HG02840 (cell line): ENCODE data around the gene PARD3B.

ENCODE experiments used
- ATAC-seq: cut with Tn5 transposase; IDR thresholded peaks from one replicate; pipeline ENCODE4 v1.9.1; 2021; ENCODE audit warnings: mild to moderate bottlenecking, moderate library complexity, moderate number of reproducible peaks; ENCODE audit not compliant: unreplicated experiment, low FRiP score

The PARD3B gene

DNA sequence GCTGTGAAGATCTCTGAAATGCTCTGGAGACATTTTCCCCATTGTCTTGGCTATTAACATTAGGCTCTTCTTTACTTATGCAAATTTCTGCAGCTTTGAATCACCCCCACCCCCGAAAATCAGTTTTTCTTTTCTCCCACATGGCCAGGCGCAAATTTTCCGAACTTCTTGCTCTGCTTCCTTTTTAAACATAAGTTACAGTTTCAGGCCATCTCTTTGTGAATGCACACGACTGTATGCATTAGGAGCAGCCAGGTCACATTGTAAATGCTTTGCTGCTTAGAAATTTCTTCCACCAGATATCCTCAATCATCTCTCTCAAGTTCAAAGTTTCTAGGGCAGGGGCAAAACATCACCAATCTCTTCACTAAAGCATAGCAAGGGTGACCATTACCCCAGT is 106.8 kb downstream of the PARD3B start:
- no peak for ATAC-seq

DNA sequence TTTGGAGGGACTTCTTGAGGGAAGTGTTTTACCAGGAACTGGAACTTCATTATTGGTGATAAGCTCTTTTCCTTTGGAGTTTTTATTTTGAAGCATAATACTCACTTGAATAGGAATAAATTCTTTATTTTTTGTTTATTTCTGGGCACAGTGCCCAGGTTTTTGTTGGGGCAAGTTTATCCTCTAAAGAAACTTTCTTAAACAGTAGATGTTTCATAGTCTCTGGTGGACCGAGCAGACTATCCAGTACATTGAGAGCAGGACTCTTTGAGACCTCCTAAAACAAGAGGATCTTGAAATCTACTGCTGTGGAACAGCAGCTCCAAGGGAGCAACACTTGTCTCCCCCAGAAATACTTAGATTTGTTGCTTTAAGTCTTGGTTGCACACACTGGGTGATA is 109.4 kb downstream of the PARD3B start:
- ATAC-seq = no peak

DNA sequence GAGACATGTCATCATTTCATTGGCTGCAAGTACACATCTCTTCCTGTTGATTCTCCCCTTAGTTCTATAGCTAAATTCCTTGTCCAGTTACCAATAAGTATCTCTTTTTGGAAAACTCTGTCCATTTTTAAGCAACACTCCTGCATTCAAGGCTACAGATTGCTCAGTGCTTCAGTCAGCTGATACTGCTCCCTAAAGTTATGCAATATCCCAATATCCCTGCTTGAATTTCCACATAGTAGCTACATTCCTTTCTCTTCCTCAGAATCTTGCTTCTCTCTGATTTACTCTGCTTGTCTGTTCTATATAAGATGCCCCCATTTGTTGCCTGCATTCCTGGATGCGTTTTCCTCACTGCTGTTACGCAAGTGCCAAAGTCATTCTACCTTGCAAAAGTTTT is 109.8 kb downstream of the PARD3B start:
- ATAC-seq = no peak

DNA sequence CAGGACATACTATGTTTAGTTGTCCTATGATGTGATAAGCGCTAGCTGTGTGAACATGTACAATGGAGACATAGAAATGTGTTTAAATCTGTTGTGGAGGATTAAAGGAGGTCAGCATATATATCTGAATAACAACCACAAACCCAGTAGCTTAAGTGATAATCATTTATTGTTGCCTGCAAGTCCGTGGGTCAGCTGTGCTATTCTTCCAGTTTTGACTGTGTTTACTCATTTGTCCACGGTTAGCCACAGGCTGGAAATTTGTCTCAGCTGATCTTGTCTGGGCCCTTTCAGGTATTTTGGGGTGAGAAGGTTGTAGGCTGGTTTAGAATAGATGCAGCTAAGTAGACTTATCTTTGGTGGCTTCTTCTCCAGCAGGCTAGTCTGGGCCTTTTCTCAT is 110.4 kb downstream of the PARD3B start:
- no peak for ATAC-seq

DNA sequence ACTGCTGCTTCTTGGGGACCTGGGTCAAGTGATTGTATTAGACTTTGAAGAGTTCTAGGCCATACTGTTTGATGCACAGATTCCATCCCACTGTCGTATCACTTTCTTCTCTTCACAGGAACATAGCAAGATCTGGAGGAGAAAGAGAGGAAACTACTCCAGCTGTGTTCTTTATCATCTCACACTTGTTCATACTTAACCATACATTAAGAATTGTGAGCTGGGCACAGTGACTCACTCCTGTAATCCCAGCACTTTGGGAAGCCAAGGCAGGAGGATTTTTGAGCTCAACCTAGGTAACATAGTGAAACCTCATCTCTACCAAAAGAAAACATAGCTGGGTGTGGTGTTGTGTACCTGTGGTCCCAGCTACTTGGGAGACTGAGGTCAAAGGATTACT is 111.7 kb downstream of the PARD3B start:
- no peak for ATAC-seq

DNA sequence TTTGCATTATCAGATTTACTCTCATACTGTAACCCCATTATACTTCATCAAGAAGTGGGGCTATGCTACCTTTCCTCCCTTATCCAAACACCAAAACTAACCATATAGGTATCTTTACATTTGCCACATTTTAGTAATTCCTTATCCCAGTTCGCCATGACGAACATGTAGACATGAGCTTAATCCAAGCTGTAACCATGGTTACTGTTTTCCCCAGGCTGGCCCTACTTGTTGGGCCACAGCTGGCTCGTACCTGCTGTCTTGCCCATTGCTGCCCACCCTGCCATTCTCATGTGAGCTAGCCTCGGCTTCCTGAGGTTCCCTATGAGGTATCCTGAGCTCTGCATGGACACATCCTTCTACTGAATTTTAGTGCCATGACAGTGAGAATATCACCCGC is 117.7 kb downstream of the PARD3B start:
- no peak for ATAC-seq

DNA sequence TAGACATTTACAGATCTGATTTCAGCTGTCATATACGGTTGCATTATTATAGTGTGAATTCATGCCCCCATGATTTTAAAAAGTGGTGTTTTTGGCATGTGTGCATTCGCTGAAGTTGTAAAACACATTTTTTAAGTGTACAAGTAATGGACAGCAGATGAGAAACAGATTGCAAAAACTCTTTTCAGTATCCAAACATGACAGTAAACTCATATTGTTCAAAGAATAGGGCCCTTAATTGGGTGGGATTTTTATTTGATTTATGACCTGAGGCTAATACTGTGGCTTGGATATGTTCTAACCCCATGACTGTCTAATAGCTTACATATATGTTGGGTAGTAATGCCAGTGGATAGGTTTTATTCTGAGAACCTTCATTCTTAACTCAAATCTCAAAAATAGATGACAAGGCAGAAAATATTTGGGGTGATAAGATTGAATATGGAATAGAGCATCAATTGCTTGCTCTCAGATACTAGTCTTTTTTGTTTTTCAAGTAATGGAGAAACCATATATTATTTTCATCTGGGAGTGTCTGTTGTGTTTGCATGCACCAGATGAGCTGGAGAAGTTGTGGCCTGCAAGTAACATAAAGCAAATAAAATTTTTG is 118.6 kb downstream of the PARD3B start:
- no peak for ATAC-seq

DNA sequence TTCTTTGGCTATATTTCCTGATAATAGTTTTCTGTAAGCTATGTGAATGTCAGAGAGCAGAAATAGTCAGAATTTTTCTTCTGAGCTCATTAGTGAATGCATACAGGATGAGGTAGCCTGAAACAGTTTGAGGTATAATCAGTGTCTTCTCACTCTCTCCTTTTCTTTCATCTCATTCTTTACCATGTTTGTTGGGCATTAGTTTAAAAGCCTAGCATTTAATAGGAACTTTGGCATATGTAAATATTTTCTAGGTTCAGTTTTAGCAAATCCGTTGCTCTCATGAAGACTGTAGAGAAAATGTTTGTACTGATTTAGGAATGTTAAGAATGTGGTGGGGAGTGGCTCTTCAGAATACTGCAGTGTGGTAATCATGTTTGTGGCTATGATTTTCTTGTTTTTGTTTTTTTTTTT is 119.4 kb downstream of the PARD3B start:
- no peak for ATAC-seq

DNA sequence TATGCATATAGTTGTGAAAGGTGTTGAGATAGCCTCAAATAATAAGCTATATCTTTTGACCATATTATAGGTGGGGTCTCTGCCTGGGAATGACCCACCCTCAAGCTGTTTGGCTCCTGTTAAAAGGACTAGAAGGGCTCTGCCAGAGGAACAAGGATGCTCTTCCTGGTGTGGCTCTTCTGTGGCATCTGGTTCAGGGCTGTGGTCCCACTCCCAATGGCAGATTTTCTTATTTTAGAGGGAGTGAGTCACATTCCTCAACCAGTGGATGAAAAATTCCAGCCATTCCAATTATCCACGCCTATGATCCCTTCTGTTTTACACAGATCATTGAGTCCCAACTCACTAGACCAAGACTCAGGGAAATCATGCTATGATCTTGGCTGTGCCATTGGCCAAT is 119.9 kb downstream of the PARD3B start:
- ATAC-seq = no peak

DNA sequence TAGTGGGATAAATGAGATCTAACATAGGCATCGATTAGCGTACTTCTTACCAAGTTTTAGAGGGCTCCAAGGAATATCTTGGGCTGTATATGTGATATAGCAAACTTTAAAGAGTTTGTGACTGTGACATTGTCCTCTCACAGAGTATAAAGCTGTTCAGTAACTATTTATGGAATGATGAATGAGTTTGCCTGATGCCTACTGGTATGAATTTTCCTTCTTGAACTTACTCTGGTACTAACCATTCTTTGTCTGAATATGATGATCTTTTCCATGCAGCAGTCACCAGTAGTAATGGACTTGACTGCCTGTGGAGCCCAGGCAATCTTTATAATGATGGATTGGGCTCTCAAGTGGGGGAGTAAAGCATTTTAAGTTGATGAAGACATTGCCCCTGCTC is 120.5 kb downstream of the PARD3B start:
- no peak for ATAC-seq

DNA sequence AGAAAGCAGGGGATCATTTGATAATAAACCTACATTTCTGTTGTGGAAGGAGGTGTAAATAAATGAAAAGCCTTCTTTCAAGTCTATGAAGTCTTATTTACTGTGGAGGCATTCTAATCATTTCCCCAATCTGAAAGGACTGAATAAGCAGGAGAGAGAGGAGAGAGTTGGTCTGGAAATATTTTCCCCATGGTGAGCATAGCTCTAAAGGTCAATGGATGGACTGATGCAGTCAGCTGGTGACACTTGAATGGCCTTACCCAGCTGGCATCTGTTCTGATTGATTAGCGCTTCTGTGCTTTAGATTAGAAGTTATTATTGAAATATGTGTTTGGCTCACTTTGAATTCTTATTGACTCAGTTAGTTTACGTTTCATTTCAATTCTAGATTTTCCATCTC is 122.7 kb downstream of the PARD3B start:
- ATAC-seq = no peak

DNA sequence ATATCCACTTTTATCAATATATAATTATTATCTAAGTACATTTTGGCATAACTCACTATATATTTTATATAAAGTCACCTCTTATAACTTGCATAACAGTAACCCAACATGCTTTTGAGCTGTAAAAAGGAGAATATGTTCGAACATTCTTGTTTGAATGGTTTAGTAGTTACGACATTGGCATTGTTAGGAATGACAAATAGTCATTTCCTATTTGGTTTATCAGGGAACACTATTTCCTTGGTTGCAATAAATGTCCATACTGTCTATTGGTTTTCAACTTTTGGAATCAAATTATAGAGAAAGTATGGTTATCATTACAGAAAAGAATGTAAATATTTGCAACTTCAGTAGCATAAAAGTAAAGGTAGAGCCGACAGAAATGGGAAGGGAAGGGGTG is 124.1 kb downstream of the PARD3B start:
- no peak for ATAC-seq

DNA sequence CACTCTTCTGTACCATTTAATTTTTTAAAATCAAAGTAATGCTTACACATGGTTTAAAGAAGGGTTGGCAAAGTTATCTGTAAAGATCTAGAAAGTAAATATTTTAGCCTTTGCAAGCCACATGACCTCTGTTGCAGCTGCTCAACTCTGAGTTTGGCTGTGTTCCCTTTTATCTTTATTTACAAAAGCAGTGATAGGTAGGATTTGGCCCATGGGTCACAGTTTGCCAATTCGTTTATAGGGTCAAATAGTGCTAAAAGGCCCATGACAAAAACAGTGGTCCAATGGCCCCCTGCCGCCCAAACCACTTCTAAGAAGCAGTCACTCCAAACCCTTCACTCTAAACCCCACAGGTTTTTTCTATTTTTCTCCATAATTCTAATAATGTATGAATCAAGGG is 124.8 kb downstream of the PARD3B start:
- no peak for ATAC-seq

DNA sequence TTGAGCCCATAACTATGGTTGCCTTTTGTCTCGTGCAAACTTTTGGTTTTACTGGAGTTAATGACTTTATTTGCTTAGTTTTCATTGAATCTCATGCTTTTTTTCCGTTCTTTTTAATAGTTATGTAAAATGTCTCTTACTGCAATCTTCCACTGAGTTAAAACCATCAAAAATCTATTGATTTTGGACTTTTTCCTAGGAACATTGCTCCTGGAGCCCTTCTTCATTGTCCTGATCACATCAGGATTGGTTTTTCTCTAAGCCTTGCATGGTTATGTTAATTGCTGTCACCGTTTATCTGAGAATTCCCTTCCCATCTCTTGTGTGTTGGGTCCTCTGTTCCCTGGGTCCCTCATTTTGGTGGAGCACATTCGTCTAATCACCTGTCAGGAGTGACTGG is 125.5 kb downstream of the PARD3B start:
- ATAC-seq = no peak

DNA sequence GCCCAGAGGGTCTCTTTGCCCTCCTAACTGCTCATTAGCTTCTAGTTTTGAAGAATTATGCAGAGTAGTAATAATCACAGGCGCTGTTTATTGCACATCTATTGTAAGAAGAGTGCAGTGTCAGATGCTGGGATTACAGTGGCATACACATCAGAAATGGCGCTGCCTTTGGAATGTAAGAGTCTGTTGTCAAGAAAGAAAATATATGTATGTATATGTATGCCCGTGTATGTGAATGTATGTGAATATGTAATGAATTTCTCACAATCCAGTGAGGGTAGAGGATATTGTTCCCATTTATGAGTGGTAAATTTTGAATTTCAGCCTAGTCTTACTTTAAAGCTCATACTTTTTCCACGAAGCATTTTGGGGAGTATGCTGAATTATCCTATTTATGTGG is 127.5 kb downstream of the PARD3B start:
- no peak for ATAC-seq

DNA sequence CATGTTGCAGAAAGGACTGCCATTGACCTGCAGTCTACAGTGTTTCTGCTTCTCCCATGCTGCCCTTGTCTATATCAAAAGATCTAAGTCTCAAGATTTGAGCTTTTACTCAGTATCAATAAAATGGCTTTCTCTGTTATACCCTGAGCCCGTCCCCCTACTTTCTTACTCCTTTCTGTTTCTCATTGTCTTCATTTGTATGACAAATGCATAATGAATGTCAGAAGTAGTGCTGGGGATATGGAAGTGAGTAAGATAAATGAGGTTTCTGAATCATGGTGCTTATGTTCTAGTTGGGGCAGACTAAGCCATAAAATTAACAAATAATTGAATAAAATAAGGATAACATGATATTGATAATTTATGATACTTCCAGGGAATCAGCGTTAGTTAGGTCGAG is 128.6 kb downstream of the PARD3B start:
- ATAC-seq = no peak

DNA sequence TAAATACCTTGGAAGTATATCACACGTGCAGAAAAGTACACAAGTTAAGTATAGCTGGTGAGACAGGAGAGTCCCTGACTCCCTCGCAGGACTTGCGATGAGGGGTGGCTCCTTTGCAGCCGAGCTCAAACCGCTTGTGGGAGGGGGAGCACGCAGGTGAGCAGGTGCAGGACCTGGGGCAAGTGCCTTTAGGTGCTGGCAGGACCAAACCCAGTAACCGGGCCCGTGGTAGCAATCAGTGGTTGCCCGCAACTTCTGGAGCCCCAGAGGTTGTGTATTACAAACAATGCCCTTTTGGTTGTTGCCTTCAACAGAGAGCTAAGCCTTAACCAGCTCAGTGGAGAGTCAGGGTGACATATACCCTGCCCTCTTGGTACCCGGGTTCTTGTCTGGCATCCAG is 132.8 kb downstream of the PARD3B start:
- ATAC-seq = no peak

DNA sequence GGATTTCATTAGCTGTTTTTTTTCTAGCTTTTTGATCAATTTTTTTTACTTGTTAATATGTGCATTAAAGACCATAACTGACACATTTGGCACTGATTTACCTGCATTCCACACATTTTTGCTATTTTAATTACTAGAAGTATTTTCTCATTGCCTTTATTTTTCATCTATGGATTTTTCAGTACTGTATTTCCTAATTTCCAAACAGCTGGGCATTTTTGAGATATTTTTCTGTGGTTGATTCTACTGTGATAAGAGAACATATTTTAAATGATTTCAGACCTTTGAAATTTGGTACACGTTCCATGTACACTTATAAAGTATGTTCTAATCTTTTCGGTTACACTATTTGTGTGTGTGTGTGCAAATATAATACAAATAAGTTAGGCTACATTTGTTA is 135.3 kb downstream of the PARD3B start:
- ATAC-seq = no peak

DNA sequence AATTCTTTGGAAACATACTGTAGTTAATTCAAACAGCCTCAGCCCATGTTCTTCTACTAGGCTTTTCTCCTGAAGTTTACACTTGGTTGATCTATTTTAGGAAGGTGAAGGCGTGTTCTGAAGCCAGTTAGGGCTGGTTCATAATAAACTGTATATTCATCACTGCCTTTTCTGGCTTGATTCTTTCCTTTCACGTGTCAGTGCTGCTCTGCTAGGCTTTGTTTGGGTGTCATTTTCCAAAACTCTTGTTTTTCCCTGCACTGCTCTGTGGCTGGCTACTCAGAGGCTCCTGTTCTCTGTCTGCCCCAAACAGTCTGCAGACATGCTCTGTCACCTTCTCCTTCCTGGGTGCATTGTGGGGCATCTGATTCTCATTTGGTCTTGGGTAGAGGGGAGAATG is 136.1 kb downstream of the PARD3B start:
- ATAC-seq = no peak

DNA sequence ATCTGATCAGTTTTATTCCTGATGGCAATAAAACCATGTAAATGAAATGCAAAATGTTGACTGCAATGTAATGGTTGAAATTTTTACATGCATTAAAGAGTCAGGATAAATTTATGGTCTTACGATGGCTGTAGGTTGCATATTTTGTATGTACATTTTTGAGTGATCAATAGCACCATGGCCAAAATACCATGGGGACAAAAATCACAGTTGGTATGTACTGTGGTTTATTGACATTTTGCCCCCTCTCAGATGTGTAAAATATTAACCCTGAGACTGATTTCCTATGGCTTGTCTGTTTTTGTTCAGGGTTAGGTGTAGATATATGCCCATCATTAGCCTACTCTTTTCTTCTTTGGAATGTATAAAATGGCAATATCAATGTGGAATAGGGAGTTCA is 138.1 kb downstream of the PARD3B start:
- no peak for ATAC-seq

DNA sequence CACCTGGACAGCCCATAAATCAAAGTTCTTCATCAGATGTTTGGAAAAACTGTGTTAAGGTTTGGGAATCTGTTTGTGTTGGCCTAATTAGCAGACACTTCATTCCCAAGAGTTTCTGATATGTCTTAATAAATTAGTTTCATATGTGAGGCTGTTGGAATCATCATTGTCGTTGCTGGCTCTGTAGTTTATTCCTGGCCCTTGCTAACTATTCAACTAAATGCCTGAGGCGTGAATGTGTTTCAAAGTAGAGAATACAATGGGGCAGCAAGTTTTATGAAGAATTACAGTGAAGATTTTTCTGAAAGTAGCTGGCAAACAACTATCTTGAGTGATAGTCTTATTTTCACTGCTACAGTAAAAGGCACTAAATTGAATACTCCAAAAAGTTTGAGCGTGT is 141.1 kb downstream of the PARD3B start:
- no peak for ATAC-seq

DNA sequence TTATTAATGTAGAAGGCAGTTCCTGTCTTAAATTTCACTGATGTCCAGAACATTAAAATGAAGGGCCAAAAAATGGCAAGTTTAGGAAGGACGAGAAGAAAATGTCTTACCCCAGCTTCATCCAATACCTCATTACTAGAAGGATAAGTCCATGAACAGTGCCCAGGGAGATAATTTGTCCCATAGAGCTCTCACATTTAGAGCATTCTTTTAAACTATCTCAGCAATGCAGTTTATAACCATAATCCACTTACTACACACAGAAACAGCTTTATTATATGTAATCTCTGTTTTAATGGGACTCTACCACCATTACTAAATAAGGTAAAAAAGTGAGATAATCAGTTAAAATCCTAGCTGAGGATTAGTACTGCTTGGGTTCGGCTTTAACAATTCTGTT is 142.5 kb downstream of the PARD3B start:
- ATAC-seq = no peak

DNA sequence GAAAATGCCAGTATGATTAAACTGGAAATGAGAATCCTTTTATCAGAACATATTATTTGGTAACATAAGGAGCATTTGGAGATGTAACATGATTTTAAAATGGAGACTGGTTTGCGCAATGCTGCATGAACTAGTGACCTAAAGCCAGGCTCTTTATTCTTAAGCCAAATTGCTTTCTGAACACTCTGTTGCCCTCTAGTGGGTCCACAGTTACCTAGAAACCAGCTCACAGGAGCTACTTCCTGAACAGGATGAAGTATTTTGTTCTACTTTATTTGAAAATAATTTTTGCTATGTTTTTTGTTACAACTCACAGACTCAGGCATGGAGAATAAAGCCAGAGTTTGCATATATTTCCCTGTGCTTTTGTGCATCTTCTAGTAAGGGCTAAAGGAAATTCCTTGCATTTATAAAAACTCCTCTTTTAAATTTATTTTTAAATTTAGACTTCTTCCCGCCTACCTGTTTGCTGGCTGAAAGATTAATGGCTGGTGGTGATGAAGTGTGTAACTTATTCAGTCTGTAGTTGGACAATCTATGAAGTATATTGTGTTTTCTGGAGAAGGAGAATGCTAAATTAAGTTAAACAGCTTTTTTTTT is 146.7 kb downstream of the PARD3B start:
- no peak for ATAC-seq
